Measurements from ENCODE around the gene CCT5.
A peak's percentile ranks its signal among the peaks of the same experiment; 100 is the strongest.
"Not testable (repeated sequence)": the region's sequence is repeated elsewhere in the genome, so short reads cannot be mapped to it uniquely, and the experiment has no call there.

The CCT5 gene

GRCh38 chr5:10247217-10247616, 2.9 kb upstream of the CCT5 start:
- not testable (repeated sequence) for DNase-seq

- peak; percentile 63 for DNase-seq
Measured at GRCh38 chr5:10248378-10249260, 1.5 kb upstream of the CCT5 start.

GRCh38 chr5:10250806-10251276, 761 bp downstream of the CCT5 start:
- DNase-seq, result peak; percentile 17

GRCh38 chr5:10251405-10251804, 1.3 kb downstream of the CCT5 start:
- no peak for DNase-seq

- no peak for DNase-seq
Measured at GRCh38 chr5:10253390-10253789, 3.3 kb downstream of the CCT5 start.

- no peak for DNase-seq
Measured at GRCh38 chr5:10254686-10255085, 4.6 kb downstream of the CCT5 start.

- peak; percentile 59 for DNase-seq
Measured at GRCh38 chr5:10257870-10258269, 7.8 kb downstream of the CCT5 start.

- no peak for DNase-seq
Measured at GRCh38 chr5:10259899-10260298, 9.8 kb downstream of the CCT5 start.

GRCh38 chr5:10261065-10261464, 11.0 kb downstream of the CCT5 start:
- peak; percentile 21 for DNase-seq

- DNase-seq, result peak; percentile 96
Measured at GRCh38 chr5:10262121-10262774, 12.2 kb downstream of the CCT5 start.

- no peak for DNase-seq
Measured at GRCh38 chr5:10262995-10263394, 12.9 kb downstream of the CCT5 start.

- DNase-seq, result no peak
Measured at GRCh38 chr5:10264604-10265003, 14.5 kb downstream of the CCT5 start.

GRCh38 chr5:10265245-10266109, 15.4 kb downstream of the CCT5 start:
- no peak for DNase-seq

- no peak for DNase-seq
Measured at GRCh38 chr5:10266137-10266536, 16.1 kb downstream of the CCT5 start.

- no peak for DNase-seq
Measured at GRCh38 chr5:10266839-10267238, 16.8 kb downstream of the CCT5 start.

GRCh38 chr5:10268100-10268499, 18.0 kb downstream of the CCT5 start:
- no peak for DNase-seq

GRCh38 chr5:10272053-10272874, 22.2 kb downstream of the CCT5 start:
- DNase-seq, result no peak

- not testable (repeated sequence) for DNase-seq
Measured at GRCh38 chr5:10272875-10273209, 22.8 kb downstream of the CCT5 start.

GRCh38 chr5:10275460-10275859, 25.4 kb downstream of the CCT5 start:
- DNase-seq, result peak; percentile 27

GRCh38 chr5:10275991-10276390, 25.9 kb downstream of the CCT5 start:
- peak; percentile 71 for DNase-seq

- no peak for DNase-seq
Measured at GRCh38 chr5:10276691-10277090, 26.6 kb downstream of the CCT5 start.

All from NCI-H82 (cell line).